ENCODE measurements around the gene SARDH.

GRCh38 chr9:133691626-133692363 is 46.4 kb downstream of the SARDH start:
- TF ChIP-seq POLR2A (IDR thresholded peaks at IDR 0.05) (no peak), CTCF (IDR thresholded peaks at IDR 0.05) (no peak), POLR2AphosphoS5 (IDR thresholded peaks at IDR 0.05) (no peak)
